GM23248 (cell line): ENCODE results near the gene HSPA12A.

Experiments
- EZH2 ChIP-seq: fragments of 200-600 bp; sonication (generic); IDR thresholded peaks from 2 replicates; pipeline ENCODE4 v1.6.1; 2018; ENCODE audit warnings: antibody characterized with exemption, mild to moderate bottlenecking; ENCODE audit not compliant: insufficient read depth, poor library complexity, severe bottlenecking
- EZH2phosphoT487 ChIP-seq: fragments of 200-600 bp; sonication (generic); IDR thresholded peaks from 2 replicates; pipeline ENCODE4 v1.6.1; 2018; ENCODE audit warnings: antibody characterized with exemption, moderate library complexity, mild to moderate bottlenecking, low read depth; ENCODE audit not compliant: insufficient read depth

DNA sequence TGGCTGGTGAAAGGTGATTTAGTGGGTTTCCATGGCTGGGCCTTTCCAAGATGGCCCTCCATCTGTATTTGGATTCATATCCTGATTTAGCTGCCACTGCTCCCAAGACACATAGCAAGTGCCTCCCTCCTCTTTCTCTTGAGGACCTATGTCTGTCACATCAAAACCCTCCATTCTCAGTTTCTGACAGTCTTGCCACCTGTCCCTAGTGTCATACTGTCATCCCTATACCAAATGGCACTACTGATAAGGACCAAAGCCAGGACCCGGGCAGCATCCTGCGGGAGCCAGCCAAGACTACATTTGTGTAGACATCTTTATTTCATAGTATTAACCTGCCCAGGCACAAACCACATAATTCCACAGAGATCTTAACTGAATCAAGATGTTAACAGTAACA lies 86.8 kb downstream of the HSPA12A start:
- no peak for TF ChIP-seq EZH2
- no peak for TF ChIP-seq EZH2phosphoT487
